Measurements from ENCODE around the gene DNAH12.

- TF ChIP-seq CTCF (IDR thresholded peaks at IDR 0.05) (no peak), POLR2A (IDR thresholded peaks at IDR 0.05) (no peak)
Measured at GRCh38 chr3:57545636-57546268, 1.6 kb upstream of the DNAH12 start.

All from esophagus squamous epithelium (tissue), 4 donors.